Heart right ventricle (tissue), 16 donors: ENCODE results near the gene GHDC. TPM values are rescaled to one million over a fixed set of nuclear protein-coding genes. Genes with fewer than 3 reads are reported as not detected.
"Not testable (repeated sequence)": the region's sequence is repeated elsewhere in the genome, so short reads cannot be mapped to it uniquely, and the experiment has no call there.

Source experiments
- ATAC-seq, 8 donors: fragments of 200-7000 bp; cut with Tn5 transposase; one replicate each; pipeline ENCODE4 v1.9.1; 2020; ENCODE audit warnings: mild to moderate bottlenecking in 8 of 8, moderate library complexity in 8 of 8, moderate number of reproducible peaks in 1 of 8
- DNase-seq, 2 donors: peaks; one replicate each; pipeline ENCODE4 v3.0.0-alpha.2; 2020
- H3K27ac ChIP-seq, 10 donors: fragments of 200-600 bp; sonication (generic) in 2 of 10; one replicate each; pipeline versions ENCODE4 v1.5.0 to v1.8.0; 2020 to 2022; ENCODE audit warnings: mild to moderate bottlenecking in 3 of 10
- H3K27me3 ChIP-seq, 7 donors: fragments of 200-600 bp; one replicate each; pipeline ENCODE4 v1.8.0; 2021 to 2022; ENCODE audit warnings: mild to moderate bottlenecking in 2 of 7
- H3K36me3 ChIP-seq, 9 donors: fragments of 200-600 bp; sonication (generic) in 1 of 9; one replicate each; pipeline versions ENCODE4 v1.5.0 to v1.8.0; 2020 to 2022; ENCODE audit warnings: mild to moderate bottlenecking in 2 of 9
- H3K4me1 ChIP-seq, 9 donors: fragments of 200-600 bp; sonication (generic) in 1 of 9; one replicate each; pipeline versions ENCODE4 v1.5.0 to v1.8.0; 2020 to 2022; ENCODE audit warnings: mild to moderate bottlenecking in 4 of 9
- H3K4me3 ChIP-seq, 10 donors: fragments of 200-600 bp; sonication (generic) in 2 of 10; one replicate each; pipeline versions ENCODE4 v1.5.0 to v1.8.0; 2020 to 2022; ENCODE audit warnings: mild to moderate bottlenecking in 7 of 10, moderate library complexity in 2 of 10
- H3K9me3 ChIP-seq, 11 donors: fragments of 200-600 bp in 10 of 11; sonication (generic) in 2 of 11; one replicate each; pipeline versions ENCODE4 v1.5.0 to v1.8.0; 2013 to 2022; ENCODE audit warnings: mild to moderate bottlenecking in 2 of 11, control low read depth in 1 of 11, moderate library complexity in 1 of 11
- CTCF ChIP-seq, 9 donors: fragments of 200-600 bp; sonication (generic) in 2 of 9; IDR thresholded peaks; one replicate each; pipeline versions ENCODE4 v1.5.0 to v1.8.0; 2021 to 2022; ENCODE audit warnings: antibody characterized with exemption in 9 of 9, mild to moderate bottlenecking in 5 of 9, moderate library complexity in 1 of 9
- WGBS, 2 donors: extraction: QIAGEN DNeasy Blood & Tissue Kit; methylation state at CpG; one replicate each; pipeline ENCODE4 v1.1.7; 2013; ENCODE audit warnings: inconsistent platforms in 1 of 2; 5-methylcytosine and 5-hydroxymethylcytosine counted together
- intact Hi-C, 10 donors: fragments of 100-400 bp; cut with DNase I; formaldehyde crosslinking; loops; one replicate each; pipeline versions ENCODE4 v1.11.1 to v1.14.2; 2022
- polyA plus RNA-seq, 2 donors: library from polyadenylated mRNA; stranded (reverse); fragments of 200-250 nt; gene quantifications; one replicate each; pipeline ENCODE4 v1.2.3, GENCODE V29; 2013
- total RNA-seq, 10 donors: library from RNA; stranded (reverse); fragmentation: NEBNext Ultra II Directional in 3 of 10; extraction: Animal tissue kit (Norgen Biotek cat#: 25700) in 3 of 10; gene quantifications; one replicate each; pipeline versions ENCODE4 v1.2.1 to v1.2.4, GENCODE V29; 2021 to 2023
- donor health status: Arrhythmogenic right ventricular cardiomyopathy.
- donor health status: ischemic (EF 13 %, LVEDD 7.1; RV severe dilation, severe dysfunction).
- donor health status: healthy with polysubstance abuse.
- donor health status: DM: no; HTN: yes; CAD: no.
- donor health status: DM: no; HTN: no; CAD: no.
- donor health status: ischemic (EF 25% LVEDD 6.9; RV normal size, moderate dysfunction).
- donor health status: ischemic (EF 25% LVEDD 5.7; RV mildly dilated, moderate dysfunction).
- donor health status: healthy.
- donor health status: DM: yes; HTN: yes; CAD: no.
- donor health status: Ischemic cardiomyopathy.
- donor health status: ischemic (EF 35%, LVEDD 5.7; RV mildly dilated, moderate dysfunction).
- donor health status: nonischemic (EF 11% LVEDD 7.7; RV severe dilation, severe dysfunction).
- donor health status: DM: yes; HTN: yes; CAD: no.
- donor health status: PGD.
- donor health status: ischemic (EF 29% LVEDD 5.4; RV normal size, mild dysfunction).
- donor health status: nonischemic (EF 23%, LVEDD 6.1; RV moderate dilation, normal function).

GHDC gene
- total and polyA plus RNA-seq, 12 donors, result 4.6 to 11.5 (median 6.5) TPM

GRCh38 chr17:42221886-42222745 is 27.8 kb upstream of the GHDC start:
- peaks cover under 1 to 13% (median 4%) of the 10 kb centered on the region in 9 donors for H3K4me1 ChIP-seq
- intact Hi-C loops, result loop anchor here in 3 of 10 donors (10.0 kb wide), 2 partner anchors 53 to 63 kb away; partner anchors contain the start of genes STAT5A (in 2 of the 3) and STAT5B (in 1 of the 3)
- no peaks in the 10 kb centered on the region for H3K9me3 ChIP-seq
- H3K36me3 ChIP-seq, result peaks cover 0 to 91% (median 29%) of the 10 kb centered on the region in 9 donors
- 60 to 62% methylated on average over 3 of the region's 3 CpGs for WGBS, 2 donors
- H3K27me3 ChIP-seq, result no peaks in the 10 kb centered on the region
- no peak for DNase-seq
- peak in 5 of 8 donors; percentile 4 to 68 (median 45) for ATAC-seq
- TF ChIP-seq CTCF (IDR thresholded peaks at IDR 0.05), result peak in 8 of 9 donors; percentile 8 to 59 (median 48)
- no peak overlapping the region for H3K27ac ChIP-seq
- no peak overlapping the region for H3K4me3 ChIP-seq

- intact Hi-C loops, result loop anchor here in 2 of 10 donors (10.0 kb wide), 2 partner anchors 306 to 736 kb away; no protein-coding TSS in a partner anchor
- H3K9me3 ChIP-seq, DNase-seq, H3K4me3 ChIP-seq, H3K27ac ChIP-seq, H3K27me3 ChIP-seq, ATAC-seq, H3K4me1 ChIP-seq: not testable (repeated sequence)
- 100% methylated on average over 1 of the region's 17 CpGs; no CpG with 5 or more reads in 1 of the 2 donors for WGBS, 2 donors
- peaks cover 0 to 94% (median 50%) of the 10 kb centered on the region in 9 donors for H3K36me3 ChIP-seq
Measured at GRCh38 chr17:42219280-42219679, 25.0 kb upstream of the GHDC start.

DNA sequence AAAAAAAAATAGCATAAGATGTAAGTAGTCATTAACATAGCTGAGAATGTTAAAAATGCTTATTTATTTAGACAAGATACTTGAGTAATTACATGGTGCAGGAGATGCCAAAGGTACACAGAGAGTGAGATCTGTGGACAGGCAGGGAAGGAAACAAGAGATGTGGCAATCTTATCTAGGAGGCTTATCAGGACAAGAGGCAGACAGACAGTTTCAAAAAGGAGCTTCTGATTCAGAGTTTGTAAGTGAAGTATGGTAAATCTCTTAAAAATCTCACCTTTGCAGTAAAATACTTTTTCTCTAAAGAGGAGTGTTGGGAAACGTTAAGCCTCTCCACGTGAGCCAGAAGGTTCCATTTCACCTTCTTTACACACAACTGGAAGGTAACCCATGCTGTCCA is 19.9 kb upstream of the GHDC start:
- no peaks in the 10 kb centered on the region for H3K27me3 ChIP-seq
- no peak overlapping the region for H3K4me3 ChIP-seq
- H3K27ac ChIP-seq, result no peak overlapping the region
- intact Hi-C loops, result loop anchor here in 2 of 10 donors (10.0 kb wide), 2 partner anchors 311 to 741 kb away; no protein-coding TSS in a partner anchor
- DNase-seq (no peak), ATAC-seq (no peak)
- no peak for TF ChIP-seq CTCF (IDR thresholded peaks at IDR 0.05)
- H3K4me1 ChIP-seq, result peaks cover 0 to 9% (median 0%) of the 10 kb centered on the region in 9 donors
- H3K36me3 ChIP-seq, result peaks cover 0 to 100% (median 64%) of the 10 kb centered on the region in 9 donors
- 76 to 92% methylated on average over 2 of the region's 2 CpGs for WGBS, 2 donors
- H3K9me3 ChIP-seq, result no peaks in the 10 kb centered on the region

- DNase-seq (no peak), ATAC-seq (peak in 6 of 8 donors; percentile 8 to 50 (median 35))
- intact Hi-C loops, result loop anchor here in 2 of 10 donors (10.0 kb wide), 2 partner anchors 312 to 742 kb away; no protein-coding TSS in a partner anchor
- Histone ChIP-seq H3K36me3 (peaks cover 0 to 100% (median 68%) of the 10 kb centered on the region in 9 donors), H3K27me3 (no peaks in the 10 kb centered on the region), H3K4me3 (no peak overlapping the region), H3K4me1 (peaks cover 0 to 9% (median 0%) of the 10 kb centered on the region in 9 donors), H3K27ac (peak overlapping the region in 9 of 10 donors; percentile 3 to 54 (median 40)), H3K9me3 (no peaks in the 10 kb centered on the region)
- TF ChIP-seq CTCF (IDR thresholded peaks at IDR 0.05), result no peak
- WGBS, 2 donors, result 75 to 80% methylated on average over 7 of the region's 7 CpGs
Measured at GRCh38 chr17:42212382-42212781, 18.1 kb upstream of the GHDC start.

DNA sequence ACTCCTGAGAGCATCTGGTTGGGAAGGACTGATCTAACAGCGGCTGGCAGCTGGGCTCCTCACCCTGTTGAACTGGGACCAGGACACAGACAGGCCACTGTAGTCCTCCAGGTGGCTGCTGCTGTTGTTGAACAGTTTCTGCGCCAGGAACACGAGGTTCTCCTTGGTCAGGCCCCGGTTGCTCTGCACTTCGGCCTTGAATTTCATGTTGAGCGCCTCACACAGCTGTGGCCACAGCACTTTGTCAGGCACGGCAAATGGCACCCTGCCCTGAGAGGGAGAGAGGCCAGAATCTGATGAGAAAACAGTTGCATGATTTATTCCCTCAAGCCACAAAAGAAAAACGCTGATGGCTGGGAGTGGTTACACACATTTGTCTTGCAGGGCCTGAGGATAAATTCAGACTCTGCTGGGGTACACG is 17.6 kb upstream of the GHDC start:
- DNase-seq, result peak; percentile 69 to 70
- peak; percentile 77 to 94 (median 92) for ATAC-seq

More for the DNA sequence above, 17.6 kb upstream of the GHDC start:
- Histone ChIP-seq H3K36me3 (peaks cover 0 to 100% (median 68%) of the 10 kb centered on the region in 9 donors), H3K27ac (peak overlapping the region in 9 of 10 donors; percentile 3 to 54 (median 40))
- not testable (repeated sequence) for H3K4me1 ChIP-seq, H3K9me3 ChIP-seq, H3K4me3 ChIP-seq, H3K27me3 ChIP-seq
- WGBS, 2 donors, result 75 to 78% methylated on average over 7 to 9 of the region's 9 CpGs
- intact Hi-C loops, result loop anchor here in 2 of 10 donors (10.0 kb wide), 2 partner anchors 313 to 743 kb away; no protein-coding TSS in a partner anchor
